ENCODE data around the gene CA14. TPM values are rescaled to one million over a fixed set of nuclear protein-coding genes. Genes with fewer than 3 reads are reported as not detected.

Gene CA14
- total RNA-seq, 4 donors from 2014 or later, result 0.33 to 1.0 (median 0.42) TPM; not detected in 1

DNA sequence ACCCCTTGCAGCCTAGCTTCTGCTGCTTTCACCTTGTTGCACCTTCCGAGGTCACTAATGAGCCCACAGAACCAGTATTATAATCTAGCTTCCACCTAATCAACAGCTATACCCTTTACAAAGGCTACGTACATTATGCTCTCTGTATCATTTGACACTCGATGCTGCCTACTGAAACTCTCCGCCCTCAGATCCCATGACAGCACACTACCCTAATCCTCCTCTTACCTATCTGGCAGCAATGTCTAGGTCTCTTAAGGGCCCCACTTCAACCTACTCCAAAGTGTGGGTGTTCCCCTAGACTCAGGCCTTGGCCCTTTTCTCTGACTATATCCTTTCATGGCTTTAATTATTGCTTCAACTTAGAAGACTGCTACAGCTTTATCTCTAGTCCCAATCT, 31.2 kb downstream of the CA14 start:
- Histone ChIP-seq H3K36me3 (peaks cover 9 to 49% (median 27%) of the 10 kb centered on the region in 4 donors), H3K9me3 (no peaks in the 10 kb centered on the region), H3K4me1 (peaks cover 9 to 24% (median 20%) of the 10 kb centered on the region in 4 donors), H3K27ac (replicated peaks in 1 of 4) (no peak overlapping the region), H3K27me3 (no peaks in the 10 kb centered on the region), H3K4me3 (no peak overlapping the region)
- no peak for DNase-seq (ENCODE audit: extremely low spot score)
- intact Hi-C loops (cut with DNase I), result no loop called here
- TF ChIP-seq EP300 (IDR thresholded peaks at IDR 0.05) (no peak), POLR2AphosphoS5 (IDR thresholded peaks at IDR 0.05) (no peak), POLR2A (IDR thresholded peaks at IDR 0.05; ENCODE audit: low read depth) (no peak)
- TF ChIP-seq, protein P1, sequence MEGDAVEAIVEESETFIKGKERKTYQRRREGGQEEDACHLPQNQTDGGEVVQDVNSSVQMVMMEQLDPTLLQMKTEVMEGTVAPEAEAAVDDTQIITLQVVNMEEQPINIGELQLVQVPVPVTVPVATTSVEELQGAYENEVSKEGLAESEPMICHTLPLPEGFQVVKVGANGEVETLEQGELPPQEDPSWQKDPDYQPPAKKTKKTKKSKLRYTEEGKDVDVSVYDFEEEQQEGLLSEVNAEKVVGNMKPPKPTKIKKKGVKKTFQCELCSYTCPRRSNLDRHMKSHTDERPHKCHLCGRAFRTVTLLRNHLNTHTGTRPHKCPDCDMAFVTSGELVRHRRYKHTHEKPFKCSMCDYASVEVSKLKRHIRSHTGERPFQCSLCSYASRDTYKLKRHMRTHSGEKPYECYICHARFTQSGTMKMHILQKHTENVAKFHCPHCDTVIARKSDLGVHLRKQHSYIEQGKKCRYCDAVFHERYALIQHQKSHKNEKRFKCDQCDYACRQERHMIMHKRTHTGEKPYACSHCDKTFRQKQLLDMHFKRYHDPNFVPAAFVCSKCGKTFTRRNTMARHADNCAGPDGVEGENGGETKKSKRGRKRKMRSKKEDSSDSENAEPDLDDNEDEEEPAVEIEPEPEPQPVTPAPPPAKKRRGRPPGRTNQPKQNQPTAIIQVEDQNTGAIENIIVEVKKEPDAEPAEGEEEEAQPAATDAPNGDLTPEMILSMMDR (IDR thresholded peaks at IDR 0.05), result no peak
- 92% methylated on average over 4 of the region's 4 CpGs for WGBS

DNA sequence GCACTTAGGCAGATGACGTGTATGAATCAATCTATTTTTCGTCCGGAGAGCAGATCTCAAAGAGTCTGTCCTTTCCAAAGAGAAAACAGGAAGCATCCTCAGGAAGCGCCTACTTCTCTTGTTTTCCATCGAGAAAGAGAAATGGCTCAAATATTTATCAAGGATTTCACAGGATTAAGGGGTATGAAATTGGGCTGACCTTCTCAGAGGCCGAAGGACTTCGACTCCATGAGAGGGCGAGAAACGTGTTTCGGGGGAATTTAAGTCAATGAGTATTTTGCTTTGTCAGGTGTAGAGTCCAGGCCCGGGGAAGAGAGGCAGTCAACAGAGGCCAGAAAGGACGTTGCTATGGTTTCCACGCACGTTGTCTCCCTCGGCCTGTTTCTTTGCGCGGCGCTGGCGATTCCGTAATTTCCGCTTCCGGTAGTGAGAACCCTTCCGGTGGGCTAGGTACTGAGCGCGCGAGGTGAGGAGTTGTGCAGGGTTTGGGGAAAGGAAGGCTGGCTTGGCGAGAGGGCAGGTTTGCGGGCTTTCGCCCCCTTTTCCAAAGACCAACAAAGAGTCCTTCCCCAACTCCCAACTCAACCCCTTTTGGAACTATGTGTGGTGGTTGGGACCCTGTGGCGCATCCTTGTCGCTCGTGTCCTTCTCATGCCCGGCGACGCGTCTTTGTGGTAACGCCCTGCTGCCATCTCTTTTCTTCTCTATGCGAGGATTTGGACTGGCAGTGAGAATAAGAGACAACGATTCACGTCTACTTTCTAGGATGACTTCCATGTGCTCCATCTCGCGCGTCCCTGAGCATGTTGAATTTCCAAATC, 36.1 kb downstream of the CA14 start, which contains the start of gene MRPS21:
Gene MRPS21 (plus strand): TSS at position 429 of the 821 bp plus-strand sequence. CDS start 506 bp downstream, outside the sequence.
- TF ChIP-seq POLR2A (IDR thresholded peaks at IDR 0.05; ENCODE audit: low read depth) (peak; percentile 71), EP300 (IDR thresholded peaks at IDR 0.05) (no peak), POLR2AphosphoS5 (IDR thresholded peaks at IDR 0.05) (peak; percentile 96)
- Histone ChIP-seq H3K27ac (replicated peaks in 1 of 4) (peak within 1 kb of the TSS; percentile 80 to 89 (median 82)), H3K27me3 (no peaks in the 10 kb centered on the region), H3K9me3 (no peaks in the 10 kb centered on the region), H3K4me1 (peaks cover 15 to 21% (median 19%) of the 10 kb centered on the region in 4 donors), H3K4me3 (peak within 1 kb of the TSS; percentile 65 to 79 (median 71)), H3K36me3 (peaks cover 0 to 45% (median 24%) of the 10 kb centered on the region in 4 donors)
- WGBS, result 5% methylated on average over 42 of the region's 43 CpGs
- peak; percentile 97 for DNase-seq (ENCODE audit: extremely low spot score)
- intact Hi-C loops (cut with DNase I), result loop anchor here (2.0 kb wide), 1 partner anchor 25 kb away; the partner anchor contains the start of gene APH1A

DNA sequence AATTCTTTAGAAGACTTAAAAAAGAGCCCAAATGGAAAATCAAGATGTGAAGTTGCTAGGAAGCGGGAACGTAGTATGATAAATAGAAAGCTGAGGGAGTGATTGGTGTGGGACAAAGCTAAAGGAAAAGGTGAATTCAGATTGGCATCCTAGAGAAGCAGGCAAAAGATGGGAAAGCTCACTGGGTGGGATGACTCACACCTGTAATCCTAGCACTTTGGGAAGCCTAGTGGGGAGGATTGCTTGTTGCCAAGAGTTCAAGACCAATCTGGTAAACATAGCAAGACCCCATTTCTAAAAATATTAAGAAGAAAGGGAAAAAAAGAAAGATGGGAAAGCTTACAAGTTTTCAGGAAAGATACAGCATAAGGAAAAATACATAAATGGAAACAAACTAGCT, 37.9 kb downstream of the CA14 start:
- H3K9me3 ChIP-seq, result no peaks in the 10 kb centered on the region
- peaks cover 0 to 56% (median 34%) of the 10 kb centered on the region in 4 donors for H3K36me3 ChIP-seq
- no peaks in the 10 kb centered on the region for H3K27me3 ChIP-seq
- H3K4me1 ChIP-seq, result peaks cover 15 to 21% (median 19%) of the 10 kb centered on the region in 4 donors
- no peak overlapping the region for H3K4me3 ChIP-seq
- intact Hi-C loops (cut with DNase I), result no loop called here
- H3K27ac ChIP-seq (replicated peaks in 1 of 4), result no peak overlapping the region
- no peak for DNase-seq (ENCODE audit: extremely low spot score)
- 100% methylated on average over 2 of the region's 2 CpGs for WGBS
- TF ChIP-seq POLR2AphosphoS5 (IDR thresholded peaks at IDR 0.05), result no peak
- TF ChIP-seq POLR2A (IDR thresholded peaks at IDR 0.05; ENCODE audit: low read depth), result no peak
- TF ChIP-seq EP300 (IDR thresholded peaks at IDR 0.05), result no peak
- TF ChIP-seq, protein P1 (IDR thresholded peaks at IDR 0.05), result no peak

DNA sequence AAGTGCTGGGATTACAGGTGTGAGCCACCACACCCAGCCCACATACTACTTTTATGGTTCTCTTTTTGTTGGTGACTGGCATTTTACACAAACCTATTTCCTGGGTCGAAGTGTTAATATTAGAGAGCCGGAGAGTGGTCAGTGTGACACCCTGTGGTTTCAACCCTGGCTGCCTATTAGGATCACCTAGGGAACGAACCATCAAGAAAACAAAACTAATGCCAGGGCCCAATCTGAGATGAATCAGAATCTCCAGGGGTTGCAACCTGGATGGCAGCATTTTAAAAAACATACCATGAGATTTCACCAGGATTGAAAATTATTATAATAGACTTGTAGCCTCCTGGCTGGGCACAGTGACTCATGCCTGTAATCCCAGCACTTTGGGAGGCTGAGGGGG, 42.1 kb downstream of the CA14 start:
- TF ChIP-seq, protein P1 (IDR thresholded peaks at IDR 0.05), result no peak
- TF ChIP-seq POLR2AphosphoS5 (IDR thresholded peaks at IDR 0.05), result no peak
- no peak for TF ChIP-seq EP300 (IDR thresholded peaks at IDR 0.05)
- TF ChIP-seq POLR2A (IDR thresholded peaks at IDR 0.05; ENCODE audit: low read depth), result no peak
- peaks cover 6 to 95% (median 63%) of the 10 kb centered on the region in 4 donors for H3K36me3 ChIP-seq
- H3K4me1 ChIP-seq, result peaks cover 7 to 35% (median 28%) of the 10 kb centered on the region in 4 donors
- intact Hi-C loops (cut with DNase I), result no loop called here
- H3K9me3 ChIP-seq, result no peaks in the 10 kb centered on the region
- no peak overlapping the region for H3K4me3 ChIP-seq
- no peaks in the 10 kb centered on the region for H3K27me3 ChIP-seq
- 96% methylated on average over 3 of the region's 3 CpGs for WGBS
- H3K27ac ChIP-seq (replicated peaks in 1 of 4), result peak overlapping the region in 2 of 4 donors; percentile 11 to 81
- DNase-seq (ENCODE audit: extremely low spot score), result no peak

DNA sequence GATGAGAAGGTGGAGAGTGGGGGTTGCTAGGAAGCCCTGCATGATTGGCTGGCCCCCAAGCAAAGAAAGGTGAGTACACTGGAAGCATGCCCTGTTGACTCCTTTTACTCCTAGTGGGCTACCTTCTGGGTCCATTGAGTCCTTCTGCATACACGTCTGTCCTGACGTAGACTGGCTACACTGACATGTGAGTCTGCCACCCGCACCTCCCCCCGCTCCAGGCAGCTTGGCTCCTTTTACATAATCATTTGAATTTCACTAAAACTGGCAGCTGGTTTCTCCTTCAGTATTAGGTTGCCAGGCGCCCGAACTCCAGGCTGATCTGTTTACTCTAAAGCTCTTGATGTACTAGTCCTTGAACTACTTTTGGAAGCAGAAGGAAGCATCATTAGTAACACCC, 44.8 kb downstream of the CA14 start:
- 63% methylated on average over 6 of the region's 6 CpGs for WGBS
- peaks cover 10 to 93% (median 60%) of the 10 kb centered on the region in 4 donors for H3K36me3 ChIP-seq
- peaks cover 0 to 27% (median 21%) of the 10 kb centered on the region in 4 donors for H3K4me1 ChIP-seq
- no peak overlapping the region for H3K4me3 ChIP-seq
- TF ChIP-seq, protein P1 (IDR thresholded peaks at IDR 0.05), result no peak
- peak; percentile 34 to 70 for TF ChIP-seq POLR2AphosphoS5 (IDR thresholded peaks at IDR 0.05)
- TF ChIP-seq POLR2A (IDR thresholded peaks at IDR 0.05; ENCODE audit: low read depth), result no peak
- TF ChIP-seq EP300 (IDR thresholded peaks at IDR 0.05), result peak; percentile 27
- intact Hi-C loops (cut with DNase I), result no loop called here
- no peaks in the 10 kb centered on the region for H3K9me3 ChIP-seq
- no peak for DNase-seq (ENCODE audit: extremely low spot score)
- H3K27ac ChIP-seq (replicated peaks in 1 of 4), result peak overlapping the region; percentile 72 to 81 (median 77)
- no peaks in the 10 kb centered on the region for H3K27me3 ChIP-seq

Measured in esophagus muscularis mucosa (tissue), 4 donors.